OCI-LY3 (cell line): Measurements from ENCODE around the gene DLX1.

ENCODE experiments used
- CTCF ChIP-seq: fragments of 200-600, 300-600 bp; sonication (generic); IDR thresholded peaks from 2 replicates; pipeline ENCODE4 v1.5.1; 2014; ENCODE audit warnings: antibody characterized with exemption, low read length, low read depth
- EZH2phosphoT487 ChIP-seq: fragments of 200-600 bp; shearing (Covaris generic); IDR thresholded peaks from 2 replicates; pipeline ENCODE4 v1.6.1; 2018; ENCODE audit warnings: antibody characterized with exemption, mixed run types, low read depth

- no peak for TF ChIP-seq CTCF
- TF ChIP-seq EZH2phosphoT487, result no peak
These were observed 2.5 kb downstream of the DLX1 start for GRCh38 chr2:172087780-172088244.
